Stimulated activated CD4-positive, alpha-beta T cell treated with anti-CD3 and anti-CD28 coated beads, Interleukin-12 subunit alpha, Interleukin-12 subunit beta, amount 100 ng/mL, for 4 hours (primary cell): ENCODE data around the gene METTL16.

ENCODE experiments used
- DNase-seq: peaks from one replicate; pipeline ENCODE4 v3.0.0-alpha.2; 2020

Gene METTL16

DNA sequence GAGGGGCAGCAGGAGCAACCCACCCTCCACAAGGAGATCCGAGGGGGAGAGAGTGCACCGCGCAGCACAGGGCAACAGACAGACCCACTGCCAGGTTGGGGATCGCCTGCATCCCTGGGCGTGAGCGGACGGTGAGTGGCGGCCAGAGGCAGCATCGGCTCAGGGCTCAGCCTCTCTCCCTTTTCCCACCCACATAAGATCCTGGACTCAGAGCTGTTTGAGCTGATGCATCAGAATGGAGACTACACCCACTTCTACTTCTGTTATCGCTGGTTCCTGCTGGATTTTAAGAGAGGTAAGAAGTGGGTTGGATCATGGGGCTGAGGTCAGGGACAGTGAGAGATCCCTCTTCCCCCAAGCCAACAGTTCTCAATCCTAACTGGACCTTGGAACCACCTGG is 134.0 kb downstream of the METTL16 start:
- DNase-seq = no peak

DNA sequence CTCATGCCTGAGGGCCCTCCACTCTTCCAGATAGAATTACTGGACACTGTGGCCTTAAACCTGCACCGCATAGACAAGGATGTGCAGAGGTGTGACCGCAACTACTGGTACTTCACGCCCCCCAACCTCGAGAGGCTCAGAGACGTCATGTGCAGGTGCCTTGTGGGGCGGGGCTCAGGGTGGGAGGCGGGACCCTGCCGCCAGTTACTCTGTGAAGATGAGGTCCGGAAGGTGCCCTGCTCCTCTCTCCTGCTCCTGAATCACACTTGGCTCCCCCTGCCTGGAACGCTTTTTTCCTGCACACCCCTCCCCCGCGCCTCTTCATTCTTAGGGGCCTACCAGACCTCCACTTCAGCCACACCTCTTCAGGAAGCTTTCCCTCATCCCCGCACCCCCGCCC is 135.6 kb downstream of the METTL16 start:
- DNase-seq = no peak

DNA sequence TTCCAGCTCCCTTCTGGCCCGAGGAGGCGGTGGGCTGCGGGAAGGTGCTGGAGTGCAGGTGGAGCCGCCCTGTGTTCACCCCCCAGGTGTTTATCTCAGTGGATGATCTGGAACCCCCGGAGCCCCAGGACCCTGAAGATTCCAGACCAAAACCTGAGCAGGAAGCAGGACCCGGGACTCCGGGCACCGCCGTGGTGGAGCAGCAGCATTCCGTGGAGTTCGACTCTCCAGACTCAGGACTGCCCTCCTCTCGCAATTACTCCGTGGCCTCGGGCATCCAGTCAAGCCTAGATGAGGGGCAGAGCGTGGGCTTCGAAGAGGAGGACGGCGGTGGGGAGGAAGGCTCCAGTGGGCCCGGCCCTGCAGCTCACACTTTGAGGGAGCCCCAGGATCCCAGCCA is 136.3 kb downstream of the METTL16 start:
- no peak for DNase-seq

DNA sequence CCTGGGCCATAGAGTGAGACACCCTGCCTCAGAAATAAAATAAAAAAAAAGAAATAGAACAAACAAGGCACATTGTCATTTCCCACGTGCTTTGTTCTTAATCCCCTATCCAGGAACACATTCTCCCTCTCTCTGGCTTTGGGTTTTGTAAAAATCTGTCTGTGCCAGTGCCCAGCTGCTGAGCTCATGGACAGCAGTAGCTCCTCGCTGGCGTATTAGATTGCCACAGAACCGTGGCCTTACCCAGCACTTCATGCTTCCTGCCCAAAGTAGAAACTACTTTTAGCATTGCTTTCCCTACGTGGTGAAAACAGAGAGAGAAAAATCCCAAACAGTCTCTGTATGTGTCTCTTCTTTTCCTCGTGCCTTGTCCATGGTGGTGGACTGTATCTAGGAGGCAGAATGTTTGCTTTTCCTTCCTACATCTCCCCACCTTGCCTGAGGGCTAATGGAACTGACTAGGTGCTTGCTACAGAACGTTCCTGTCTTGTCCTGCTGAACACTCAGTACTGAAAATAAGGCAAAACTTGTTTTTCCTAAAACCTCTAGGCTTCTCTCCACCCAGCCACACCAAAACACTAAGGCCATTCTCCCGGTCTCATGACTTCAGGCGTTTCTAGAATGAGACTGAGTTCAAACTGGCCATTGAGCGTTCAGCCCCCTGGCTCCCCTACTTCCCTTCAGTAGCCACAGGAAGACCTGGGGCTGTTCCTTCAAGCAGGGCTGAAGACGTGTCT is 137.0 kb downstream of the METTL16 start:
- DNase-seq = no peak

- no peak for DNase-seq
These were observed 138.5 kb downstream of the METTL16 start for GRCh38 chr17:2373179-2373578.

- DNase-seq = no peak
These were observed 139.0 kb downstream of the METTL16 start for GRCh38 chr17:2372681-2373080.

- no peak for DNase-seq
These were observed 139.5 kb downstream of the METTL16 start for GRCh38 chr17:2372180-2372579.

DNA sequence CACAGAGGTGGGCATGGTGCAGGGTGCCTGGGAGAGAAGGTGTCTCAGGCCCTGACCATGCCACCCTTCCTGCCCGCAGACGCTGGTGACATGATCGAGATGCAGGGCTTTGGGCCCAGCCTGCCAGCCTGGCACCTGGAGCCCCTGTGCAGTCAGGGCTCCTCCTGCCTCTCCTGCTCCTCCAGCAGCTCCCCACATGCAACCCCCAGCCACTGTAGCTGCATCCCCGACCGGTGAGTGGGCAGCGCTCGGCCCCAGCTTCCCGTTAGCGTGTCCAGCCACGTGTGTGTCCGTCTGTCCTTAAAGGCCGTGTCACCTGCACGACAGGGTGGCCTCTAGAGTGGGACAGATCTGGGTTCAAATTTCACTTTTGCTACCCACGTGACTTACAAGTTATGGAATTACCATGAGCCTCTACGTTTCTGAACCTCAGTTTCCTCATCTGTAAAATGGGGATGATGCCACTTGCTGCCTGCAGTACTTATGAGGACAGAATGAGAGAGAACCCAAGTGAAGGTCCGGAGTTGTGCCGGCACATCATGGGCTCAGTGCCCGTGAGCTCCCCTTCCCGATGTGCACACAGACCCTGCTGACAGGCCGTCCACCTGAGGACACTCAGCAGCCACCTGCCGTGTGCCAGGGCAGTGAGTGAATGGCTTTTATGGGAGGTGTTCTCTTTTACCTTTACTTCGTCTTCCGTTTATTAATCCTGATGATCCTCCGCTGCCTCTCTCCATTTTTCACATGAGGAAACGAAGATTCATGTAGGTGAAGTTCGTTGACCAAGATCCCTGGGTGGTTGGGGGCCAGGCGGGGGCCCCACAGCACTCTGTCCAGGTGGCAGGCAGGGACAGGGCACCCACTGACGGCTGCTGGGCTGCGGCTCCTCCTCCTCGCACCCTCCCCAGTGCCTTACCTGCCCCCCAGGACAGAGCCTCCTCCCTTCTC is 140.2 kb downstream of the METTL16 start:
- DNase-seq = no peak

- DNase-seq = no peak
These were observed 141.5 kb downstream of the METTL16 start for GRCh38 chr17:2370211-2370589.

DNA sequence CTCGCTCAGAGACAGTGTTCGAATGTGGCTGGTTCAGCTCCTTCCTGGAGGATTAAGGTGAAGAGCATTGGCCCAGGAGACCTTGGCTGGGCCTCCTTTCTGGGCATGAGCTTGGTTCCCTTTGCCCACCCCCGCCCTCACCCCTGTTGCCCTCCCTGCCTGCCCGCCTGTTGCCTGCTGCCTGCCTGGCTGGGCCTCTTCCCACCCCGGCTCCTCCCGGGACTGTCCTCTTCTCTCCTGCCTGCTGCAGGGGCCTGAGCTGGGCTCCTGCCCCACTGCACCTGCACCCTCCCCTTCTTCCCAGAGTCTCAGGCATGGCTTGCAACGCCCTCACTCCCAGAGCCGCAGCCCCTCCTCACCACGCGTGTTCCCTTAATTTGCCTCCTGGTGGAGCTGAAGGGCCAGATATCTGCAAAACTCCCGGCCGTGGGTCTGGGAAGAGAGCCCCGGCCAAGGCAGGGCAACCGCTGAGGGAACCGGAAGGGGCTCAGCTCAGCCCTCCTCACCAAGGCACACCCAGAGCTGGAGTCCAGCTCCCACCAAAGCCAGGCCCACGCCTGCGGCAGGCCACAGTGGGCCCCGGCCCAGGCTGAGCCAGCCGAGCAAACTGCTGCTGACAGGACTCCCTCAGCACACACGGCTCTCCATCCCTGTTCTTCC is 142.0 kb downstream of the METTL16 start:
- DNase-seq = no peak

DNA sequence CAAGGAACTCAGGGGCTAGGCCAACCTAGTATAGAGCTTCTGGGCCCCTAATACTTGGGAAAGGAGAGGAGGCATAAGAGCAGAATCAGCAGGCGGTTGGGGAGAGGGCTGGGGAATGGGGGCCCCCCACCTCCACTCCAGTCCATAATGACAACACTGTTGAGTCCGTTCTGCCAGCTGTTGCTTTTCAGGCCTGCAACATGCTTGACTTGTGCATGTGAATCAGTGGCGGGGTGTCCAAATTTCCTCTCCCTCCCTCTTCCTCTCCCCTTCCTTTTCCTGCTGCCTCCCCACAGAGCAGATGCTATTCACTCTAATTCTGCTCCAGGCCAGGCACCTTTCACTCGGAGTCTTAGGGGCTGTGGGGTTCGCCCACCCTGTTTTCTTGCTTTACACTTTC is 142.6 kb downstream of the METTL16 start:
- no peak for DNase-seq

GRCh38 chr17:2368359-2368758 is 143.3 kb downstream of the METTL16 start:
- no peak for DNase-seq

DNA sequence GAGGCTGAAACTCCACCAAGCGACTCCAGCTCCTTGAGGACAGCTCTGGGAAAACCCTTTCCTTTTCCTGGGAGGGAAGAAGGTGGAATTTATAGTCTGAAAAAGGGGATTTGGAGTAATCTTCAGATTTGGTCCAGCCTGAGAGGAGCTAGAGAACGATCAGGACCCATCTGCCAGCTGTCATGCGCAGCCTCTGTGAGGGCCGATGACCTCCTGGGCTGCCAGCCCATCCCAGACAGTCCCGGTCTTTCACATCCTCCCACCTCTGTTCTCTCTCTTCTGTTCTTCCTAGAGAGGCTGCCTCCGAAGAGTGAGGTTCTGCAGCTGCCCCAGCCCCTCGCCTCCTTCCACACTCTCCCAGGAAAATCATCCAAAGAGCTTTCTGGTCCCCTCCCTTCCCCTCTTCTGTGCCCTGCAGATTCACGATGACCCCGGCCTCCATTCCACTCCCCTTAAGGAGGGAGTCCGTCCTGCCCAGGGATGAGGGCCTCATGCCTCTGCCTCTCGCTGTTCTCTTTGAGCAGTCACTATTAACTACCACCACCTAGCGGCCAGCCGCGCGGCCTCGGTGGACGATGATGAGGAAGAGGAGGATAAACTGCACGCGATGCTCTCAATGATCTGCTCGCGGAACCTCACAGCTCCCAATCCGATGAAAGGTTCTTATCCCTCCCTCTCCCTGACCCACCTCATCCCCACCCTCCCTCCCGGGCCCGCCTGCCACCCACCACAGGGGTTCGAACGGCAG is 144.8 kb downstream of the METTL16 start:
- no peak for DNase-seq
